K562 (cell line): ENCODE data around the gene LGI4. TPM values are rescaled to one million over a fixed set of nuclear protein-coding genes. Genes with fewer than 3 reads are reported as not detected.
A peak's percentile ranks its signal among the peaks of the same experiment; 100 is the strongest.

Experiments used
- ARID4B ChIP-seq: sonication (generic); formaldehyde crosslinking; IDR thresholded peaks from 2 replicates; pipeline ENCODE4 v1.8.0; 2022; ENCODE audit warnings: mild to moderate bottlenecking, missing genetic modification reagents
- BDP1 ChIP-seq: IDR thresholded peaks from 3 replicates; pipeline ENCODE4 v1.6.1; 2011; ENCODE audit not compliant: insufficient read length, insufficient read depth
- CBFB ChIP-seq: sonication (generic); formaldehyde crosslinking; IDR thresholded peaks from 2 replicates; pipeline ENCODE4 v1.4.0; 2020; ENCODE audit warnings: mild to moderate bottlenecking, missing genetic modification reagents
- CCNT2 ChIP-seq: IDR thresholded peaks from 2 replicates; pipeline ENCODE4 v1.6.1; 2011; ENCODE audit warnings: borderline replicate concordance, low read depth, mild to moderate bottlenecking, moderate library complexity, mixed read lengths, low read length; ENCODE audit not compliant: insufficient read length; ENCODE audit errors: extremely low read depth
- FOXP4 ChIP-seq: sonication (generic); formaldehyde crosslinking; IDR thresholded peaks from 2 replicates; pipeline ENCODE4 v1.8.0; 2022; ENCODE audit warnings: mild to moderate bottlenecking, missing genetic modification reagents, borderline replicate concordance
- GABPB1 ChIP-seq: sonication (generic); formaldehyde crosslinking; IDR thresholded peaks from 2 replicates; pipeline ENCODE4 v1.8.0; 2022; ENCODE audit warnings: mild to moderate bottlenecking, missing genetic modification reagents
- GATAD2A ChIP-seq: fragments of 450-650 bp; IDR thresholded peaks from 2 replicates; pipeline ENCODE4 v1.6.1; 2017
- HDAC8 ChIP-seq: fragments of 450-650 bp; IDR thresholded peaks from 2 replicates; pipeline ENCODE4 v1.6.1; 2016; ENCODE audit warnings: mild to moderate bottlenecking, missing genetic modification characterization, moderate library complexity, missing compliant biosample characterization
- IRF2 ChIP-seq: sonication (generic); formaldehyde crosslinking; IDR thresholded peaks from 2 replicates; pipeline ENCODE4 v1.8.1; 2022; ENCODE audit warnings: mild to moderate bottlenecking, missing genetic modification reagents
- JUND ChIP-seq, 2 experiments: IDR thresholded peaks; 2 replicates in 1 of 2; 3 replicates in 1 of 2; pipeline ENCODE4 v1.6.1; 2011; ENCODE audit warnings: borderline replicate concordance in 2 of 2, low read depth in 2 of 2, low read length in 2 of 2, improper control_type of control experiment in 1 of 2, missing biosample characterization in 1 of 2, missing genetic modification characterization in 1 of 2, missing genetic modification reagents in 1 of 2
- NCOA2 ChIP-seq, 2 experiments: fragments of 450-650 bp; IDR thresholded peaks; 2 replicates each; pipeline ENCODE4 v1.6.1; 2018; ENCODE audit warnings: mild to moderate bottlenecking in 2 of 2, moderate library complexity in 1 of 2; ENCODE audit not compliant: partially characterized antibody in 2 of 2
- PHF20 ChIP-seq: fragments of 450-650 bp; IDR thresholded peaks from 2 replicates; pipeline ENCODE4 v1.6.1; 2018; ENCODE audit not compliant: partially characterized antibody
- RNF2 ChIP-seq: sonication (generic); IDR thresholded peaks from 2 replicates; pipeline ENCODE4 v1.6.1; 2016
- RNF219 ChIP-seq: fragments of 250-450 bp; sonication (Bioruptor Pico); IDR thresholded peaks from 2 replicates; pipeline ENCODE4 v1.5.0; 2022; ENCODE audit warnings: mild to moderate bottlenecking
- SMAD1 ChIP-seq: fragments of 150-350 bp; IDR thresholded peaks from 2 replicates; pipeline ENCODE4 v1.6.1; 2014; ENCODE audit warnings: low read length, low read depth; ENCODE audit not compliant: partially characterized antibody
- ZBTB26 ChIP-seq: fragments of 450-650 bp; formaldehyde crosslinking; IDR thresholded peaks from 2 replicates; pipeline ENCODE4 v1.4.0; 2022; ENCODE audit warnings: missing genetic modification characterization
- polyA plus RNA-seq, 8 experiments: library from polyadenylated mRNA; depleted of rRNA in 4 of 8; stranded (reverse) in 5 of 8; unstranded in 3 of 8; fragments of >200 nt; fragmentation: Nextera tagmentation in 2 of 8; fragmentation: Illumina TruSeq in 1 of 8; extraction: Ambion mirVana in 2 of 8; extraction: Trizol in 1 of 8; gene quantifications; 2 replicates each; pipeline versions ENCODE4 v1.2.1 to v1.2.3, GENCODE V29; 2011 to 2014; ENCODE audit warnings: inconsistent platforms in 1 of 8, missing spikeins in 1 of 8
- total RNA-seq, 7 experiments: library from RNA; depleted of rRNA in 6 of 7; stranded (reverse); fragments of >200 nt in 6 of 7; fragmentation: Illumina TruSeq in 2 of 7; extraction: Trizol in 2 of 7; gene quantifications; 2 replicates each; pipeline versions ENCODE4 v1.2.1 to v1.2.3, GENCODE V29; 2011 to 2021; ENCODE audit warnings: low replicate concordance in 1 of 7

The LGI4 gene
- total and polyA plus RNA-seq, 9 of the 15 experiments (the other 6 are each of a cell fraction or from before 2014, with no cell fraction given) = 0.14 to 0.30 (median 0.24) TPM; not detected in 4

- TF ChIP-seq ARID4B (CRISPR knock-in tag) (0 out of 2 replicates have a peak, but pooled peaks have one; percentile 57), HDAC8 (no peak), BDP1 (no peak), PHF20 (no peak), IRF2 (CRISPR knock-in tag) (no peak), NCOA2 (IDR thresholded peaks at IDR 0.05; ENCODE audit: partially characterized antibody in 2 of 2) (no peak), SMAD1 (no peak), CBFB (no peak), RNF2 (no peak), GABPB1 (peak; percentile 19; the same call in 1 of the 2 replicates), CCNT2 (no peak), GATAD2A (0 out of 2 replicates have a peak, but pooled peaks have one; percentile 11), JUND (IDR thresholded peaks at IDR 0.05; ENCODE audit: borderline replicate concordance, low read depth, low read length) (no peak), JUND (tag; IDR thresholded peaks at IDR 0.05; ENCODE audit: borderline replicate concordance, low read depth, low read length) (no peak; the same call in 2 of the 3 replicates), ZBTB26 (CRISPR knock-in tag) (peak; percentile 92; the same call in 1 of the 2 replicates), FOXP4 (no peak), RNF219 (CRISPR knock-in tag) (no peak)
Observed at GRCh38 chr19:35140962-35141836, 6.3 kb upstream of the LGI4 start (continued).
